Measurements from ENCODE around the gene PPEF2.
A peak's percentile ranks its signal among the peaks of the same experiment; 100 is the strongest.
"Not testable (repeated sequence)": the region's sequence is repeated elsewhere in the genome, so short reads cannot be mapped to it uniquely, and the experiment has no call there.

PPEF2 gene

GRCh38 chr4:75867130-75867529 is 35.1 kb downstream of the PPEF2 start:
- DNase-seq (ENCODE audit: low spot score): no peak
- no peak overlapping the region for H3K27ac ChIP-seq
- ChIA-PET CTCF (no interaction called here), POLR2A (ENCODE audit: low non-redundant PET) (no interaction called here)
- TF ChIP-seq, protein P1, sequence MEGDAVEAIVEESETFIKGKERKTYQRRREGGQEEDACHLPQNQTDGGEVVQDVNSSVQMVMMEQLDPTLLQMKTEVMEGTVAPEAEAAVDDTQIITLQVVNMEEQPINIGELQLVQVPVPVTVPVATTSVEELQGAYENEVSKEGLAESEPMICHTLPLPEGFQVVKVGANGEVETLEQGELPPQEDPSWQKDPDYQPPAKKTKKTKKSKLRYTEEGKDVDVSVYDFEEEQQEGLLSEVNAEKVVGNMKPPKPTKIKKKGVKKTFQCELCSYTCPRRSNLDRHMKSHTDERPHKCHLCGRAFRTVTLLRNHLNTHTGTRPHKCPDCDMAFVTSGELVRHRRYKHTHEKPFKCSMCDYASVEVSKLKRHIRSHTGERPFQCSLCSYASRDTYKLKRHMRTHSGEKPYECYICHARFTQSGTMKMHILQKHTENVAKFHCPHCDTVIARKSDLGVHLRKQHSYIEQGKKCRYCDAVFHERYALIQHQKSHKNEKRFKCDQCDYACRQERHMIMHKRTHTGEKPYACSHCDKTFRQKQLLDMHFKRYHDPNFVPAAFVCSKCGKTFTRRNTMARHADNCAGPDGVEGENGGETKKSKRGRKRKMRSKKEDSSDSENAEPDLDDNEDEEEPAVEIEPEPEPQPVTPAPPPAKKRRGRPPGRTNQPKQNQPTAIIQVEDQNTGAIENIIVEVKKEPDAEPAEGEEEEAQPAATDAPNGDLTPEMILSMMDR (conservative IDR thresholded peaks at IDR 0.05; ENCODE audit: low read depth): no peak

DNA sequence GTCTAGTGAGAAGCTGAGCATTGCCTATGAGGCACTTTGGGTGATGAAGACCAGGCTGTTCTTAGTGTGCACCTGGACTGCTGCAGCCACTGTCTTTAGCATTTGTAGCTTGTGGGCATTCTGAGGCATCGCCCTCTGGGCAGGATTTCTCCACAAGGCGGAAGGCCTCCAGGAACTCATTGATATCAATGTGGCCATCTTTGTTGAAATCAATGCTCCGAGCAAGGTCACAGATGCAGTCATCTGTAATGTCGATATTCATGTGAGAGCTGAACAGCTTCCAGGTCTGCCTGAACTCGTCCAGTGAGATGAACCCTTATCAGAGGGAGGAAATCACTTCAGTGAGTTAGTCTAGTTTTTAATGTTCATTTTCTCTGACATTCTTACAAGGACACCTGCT is 41.6 kb downstream of the PPEF2 start:
- POLR2A ChIA-PET (ENCODE audit: low non-redundant PET): no interaction called here
- CTCF ChIA-PET: interaction anchor here (0.7 kb wide), 1 partner anchor 13 kb away, joined by 3 read pairs; no protein-coding TSS in a partner anchor
- H3K27ac ChIP-seq: no peak overlapping the region
- DNase-seq (ENCODE audit: low spot score): no peak
- TF ChIP-seq, protein P1 (conservative IDR thresholded peaks at IDR 0.05; ENCODE audit: low read depth): no peak

DNA sequence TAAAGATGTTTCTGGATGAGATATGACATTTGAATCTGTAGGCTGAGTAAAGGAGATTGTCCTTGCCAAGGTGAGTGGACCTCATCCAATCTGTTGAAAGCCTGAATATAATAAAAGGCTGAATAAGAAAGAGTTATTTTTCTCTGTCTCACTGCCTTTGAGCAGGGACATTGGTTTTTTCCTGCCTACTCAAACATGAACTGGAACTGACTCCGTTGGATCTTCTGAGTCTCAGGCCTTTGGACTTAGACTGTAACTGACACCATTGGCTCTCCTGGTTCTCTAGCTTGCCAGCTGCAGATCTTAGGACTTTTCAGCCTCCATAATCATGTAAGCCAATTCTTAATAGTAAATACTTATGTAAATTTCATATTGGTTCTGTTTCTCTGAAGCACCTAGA is 43.5 kb downstream of the PPEF2 start:
- TF ChIP-seq, protein P1 (conservative IDR thresholded peaks at IDR 0.05; ENCODE audit: low read depth): no peak
- POLR2A ChIA-PET (ENCODE audit: low non-redundant PET): no interaction called here
- H3K27ac ChIP-seq: no peak overlapping the region
- CTCF ChIA-PET: interaction anchor here (0.8 kb wide), 1 partner anchor 818 kb away, joined by 3 read pairs; no protein-coding TSS in a partner anchor
- DNase-seq (ENCODE audit: low spot score): no peak

DNA sequence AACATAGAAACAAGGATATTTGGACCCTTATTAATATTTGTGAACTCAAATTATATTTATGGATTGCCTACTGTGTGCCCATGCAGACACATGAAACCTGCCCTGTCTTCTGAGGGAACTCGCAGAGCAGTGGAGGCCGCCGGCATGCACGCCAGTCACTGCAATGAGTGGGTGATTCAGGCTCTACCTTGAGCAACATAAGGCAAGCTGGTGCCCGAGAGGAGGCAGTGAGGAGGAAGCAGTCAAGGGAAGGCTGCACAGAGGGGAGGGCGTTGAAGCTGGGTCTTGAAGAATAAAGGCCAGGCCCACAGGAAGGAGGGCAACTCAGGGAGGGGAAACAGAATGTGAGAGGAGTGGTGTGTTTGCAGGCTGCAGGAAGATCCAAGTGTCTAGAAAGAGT is 52.8 kb downstream of the PPEF2 start:
- TF ChIP-seq, protein P1 (conservative IDR thresholded peaks at IDR 0.05; ENCODE audit: low read depth): no peak
- ChIA-PET CTCF (interaction anchor here (0.6 kb wide), 2 partner anchors 237 to 974 kb away, joined by 3 read pairs; no protein-coding TSS in a partner anchor), POLR2A (ENCODE audit: low non-redundant PET) (no interaction called here)
- no peak overlapping the region for H3K27ac ChIP-seq
- DNase-seq (ENCODE audit: low spot score): no peak

- TF ChIP-seq, protein P1 (conservative IDR thresholded peaks at IDR 0.05; ENCODE audit: low read depth): no peak
- DNase-seq (ENCODE audit: low spot score): no peak
- CTCF ChIA-PET: interaction anchor here (1.2 to 1.6 kb wide), 2 partner anchors 22 to 27 kb away, joined by 3 to 6 read pairs; no protein-coding TSS in a partner anchor
- H3K27ac ChIP-seq: no peak overlapping the region
- POLR2A ChIA-PET (ENCODE audit: low non-redundant PET): no interaction called here
These were observed 53.4 kb downstream of the PPEF2 start for GRCh38 chr4:75848891-75849290.

- POLR2A ChIA-PET (ENCODE audit: low non-redundant PET); H3K27ac ChIP-seq: not testable (repeated sequence)
- TF ChIP-seq, protein P1 (conservative IDR thresholded peaks at IDR 0.05; ENCODE audit: low read depth): peak; percentile 75
- CTCF ChIA-PET: interaction anchor here (0.6 to 1.6 kb wide), 20 partner anchors 8 to 916 kb away, joined by 3 to 9 read pairs (median 3); partner anchors contain the start of genes PARM1 and USO1
- DNase-seq (ENCODE audit: low spot score): peak; percentile 63
These were observed 54.0 kb downstream of the PPEF2 start for GRCh38 chr4:75848171-75848760.
